Endodermal cell (in vitro differentiated cells): ENCODE results near the gene AP3B2. TPM values are rescaled to one million over a fixed set of nuclear protein-coding genes. Genes with fewer than 3 reads are reported as not detected.

Experiments
- DNase-seq: peaks from one replicate; pipeline ENCODE4 v3.0.0-alpha.2; 2017
- H3K27ac ChIP-seq: 2 replicates; pipeline ENCODE4 v1.5.1; 2013; ENCODE audit warnings: mild to moderate bottlenecking, low read depth, low read length, moderate library complexity
- H3K27me3 ChIP-seq: 2 replicates; pipeline ENCODE4 v1.6.1; 2013; ENCODE audit warnings: mild to moderate bottlenecking, low read length, moderate library complexity; ENCODE audit not compliant: insufficient read depth, control insufficient read depth, poor library complexity, severe bottlenecking
- H3K36me3 ChIP-seq: 2 replicates; pipeline ENCODE4 v1.7.0; 2013; ENCODE audit warnings: mild to moderate bottlenecking, low read length, moderate library complexity; ENCODE audit not compliant: control insufficient read depth, insufficient read depth
- H3K4me1 ChIP-seq: one replicate; pipeline ENCODE4 v1.7.0; 2013; ENCODE audit warnings: low read length; ENCODE audit not compliant: control insufficient read depth, insufficient read depth
- H3K4me3 ChIP-seq: 2 replicates; pipeline ENCODE4 v1.5.1; 2013; ENCODE audit warnings: mild to moderate bottlenecking, low read length, moderate library complexity
- H3K9ac ChIP-seq: 2 replicates; pipeline ENCODE4 v1.6.1; 2013; ENCODE audit warnings: mild to moderate bottlenecking, low read length, moderate library complexity; ENCODE audit not compliant: poor library complexity, severe bottlenecking; ENCODE audit errors: extremely low read depth
- H3K9me3 ChIP-seq: 2 replicates; pipeline ENCODE4 v1.6.1; 2013; ENCODE audit warnings: mild to moderate bottlenecking, low read length, moderate library complexity; ENCODE audit not compliant: control insufficient read depth
- H3K27ac Mint-ChIP-seq: 2 replicates; pipeline ENCODE4 v1.8.0; 2020; ENCODE audit warnings: mixed read lengths
- H3K27me3 Mint-ChIP-seq: 2 replicates; pipeline ENCODE4 v1.8.0; 2021; ENCODE audit warnings: mild to moderate bottlenecking, mixed read lengths; ENCODE audit not compliant: insufficient read depth
- H3K36me3 Mint-ChIP-seq: 2 replicates; pipeline ENCODE4 v1.8.0; 2020; ENCODE audit warnings: low read depth, mixed read lengths
- H3K4me1 Mint-ChIP-seq: 2 replicates; pipeline ENCODE4 v1.8.0; 2020; ENCODE audit warnings: mixed read lengths
- H3K4me3 Mint-ChIP-seq: 2 replicates; pipeline ENCODE4 v1.8.0; 2020; ENCODE audit warnings: mild to moderate bottlenecking, moderate library complexity, mixed read lengths
- H3K9me3 Mint-ChIP-seq: 2 replicates; pipeline ENCODE4 v1.8.0; 2020; ENCODE audit warnings: mild to moderate bottlenecking, mixed read lengths
- WGBS, 2 experiments: methylation state at CpG; one replicate each; pipeline versions ENCODE4 v1.1.5 to v1.1.7; 2013; ENCODE audit warnings: missing lambda C conversion rate in 2 of 2, mixed read lengths in 1 of 2; ENCODE audit not compliant: insufficient coverage in 1 of 2, insufficient read length in 1 of 2; 5-methylcytosine and 5-hydroxymethylcytosine counted together
- total RNA-seq, 2 donors: library from RNA; stranded (reverse); fragmentation: NEBNext Ultra II Directional in 1 of 2; extraction: Animal tissue kit (Norgen Biotek cat#: 25700) in 1 of 2; gene quantifications; 2 replicates in 1 of 2; 3 replicates in 1 of 2; pipeline ENCODE4 v1.2.1, GENCODE V29; 2021
- TF ChIP-seq, protein P1 (sequence below): fragments of 200-600 bp; sonication (generic); conservative IDR thresholded peaks from 2 replicates; pipeline ENCODE4 v1.5.0; 2021; ENCODE audit warnings: antibody characterized with exemption, mild to moderate bottlenecking

AP3B2 gene
- total RNA-seq, 2 donors from 2014 or later, result 22.4 to 24.4 TPM

DNA sequence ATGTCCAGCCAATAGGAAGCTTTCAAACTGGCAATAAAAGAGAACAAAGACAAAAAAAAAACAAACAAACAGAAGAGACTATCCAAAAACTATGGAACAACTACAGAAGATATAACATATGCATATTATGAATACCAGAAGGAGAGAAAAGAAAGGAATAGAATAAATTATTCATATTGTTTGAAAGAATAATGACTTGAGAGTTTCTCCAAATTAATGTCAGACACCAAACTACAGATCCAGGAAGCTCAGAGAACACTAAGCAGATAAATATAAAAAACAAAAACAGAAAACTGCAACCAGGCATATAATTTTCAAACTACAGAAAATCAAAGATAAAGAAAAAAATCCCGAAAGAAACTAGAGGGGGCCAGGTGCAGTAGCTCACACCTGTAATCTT, 34.1 kb upstream of the AP3B2 start:
- no peaks in the 10 kb centered on the region for H3K27me3 Mint-ChIP-seq
- Histone ChIP-seq H3K9ac (no peak overlapping the region), H3K27ac (no peak overlapping the region), H3K4me1 (no peaks in the 10 kb centered on the region), H3K27me3 (no peaks in the 10 kb centered on the region), H3K4me3 (no peak overlapping the region), H3K9me3 (no peaks in the 10 kb centered on the region), H3K36me3 (no peaks in the 10 kb centered on the region)
- no peak for DNase-seq
- TF ChIP-seq, protein P1, sequence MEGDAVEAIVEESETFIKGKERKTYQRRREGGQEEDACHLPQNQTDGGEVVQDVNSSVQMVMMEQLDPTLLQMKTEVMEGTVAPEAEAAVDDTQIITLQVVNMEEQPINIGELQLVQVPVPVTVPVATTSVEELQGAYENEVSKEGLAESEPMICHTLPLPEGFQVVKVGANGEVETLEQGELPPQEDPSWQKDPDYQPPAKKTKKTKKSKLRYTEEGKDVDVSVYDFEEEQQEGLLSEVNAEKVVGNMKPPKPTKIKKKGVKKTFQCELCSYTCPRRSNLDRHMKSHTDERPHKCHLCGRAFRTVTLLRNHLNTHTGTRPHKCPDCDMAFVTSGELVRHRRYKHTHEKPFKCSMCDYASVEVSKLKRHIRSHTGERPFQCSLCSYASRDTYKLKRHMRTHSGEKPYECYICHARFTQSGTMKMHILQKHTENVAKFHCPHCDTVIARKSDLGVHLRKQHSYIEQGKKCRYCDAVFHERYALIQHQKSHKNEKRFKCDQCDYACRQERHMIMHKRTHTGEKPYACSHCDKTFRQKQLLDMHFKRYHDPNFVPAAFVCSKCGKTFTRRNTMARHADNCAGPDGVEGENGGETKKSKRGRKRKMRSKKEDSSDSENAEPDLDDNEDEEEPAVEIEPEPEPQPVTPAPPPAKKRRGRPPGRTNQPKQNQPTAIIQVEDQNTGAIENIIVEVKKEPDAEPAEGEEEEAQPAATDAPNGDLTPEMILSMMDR, result no peak
- H3K36me3 Mint-ChIP-seq, result no peaks in the 10 kb centered on the region
- H3K27ac Mint-ChIP-seq, result no peak overlapping the region
- no peak overlapping the region for H3K4me3 Mint-ChIP-seq
- 88 to 92% methylated on average over 1 of the region's 1 CpG for WGBS, 2 experiments
- H3K4me1 Mint-ChIP-seq, result no peaks in the 10 kb centered on the region
- no peaks in the 10 kb centered on the region for H3K9me3 Mint-ChIP-seq

GRCh38 chr15:82742134-82742533, 32.5 kb upstream of the AP3B2 start:
- Mint-ChIP-seq H3K36me3 (peaks cover 2% of the 10 kb centered on the region), H3K27me3 (no peaks in the 10 kb centered on the region), H3K4me1 (no peaks in the 10 kb centered on the region), H3K9me3 (no peaks in the 10 kb centered on the region), H3K27ac (no peak overlapping the region), H3K4me3 (no peak overlapping the region)
- no peaks in the 10 kb centered on the region for H3K9me3 ChIP-seq
- H3K36me3 ChIP-seq, result no peaks in the 10 kb centered on the region
- 91 to 100% methylated on average over 2 to 3 of the region's 3 CpGs for WGBS, 2 experiments
- H3K27me3 ChIP-seq, result no peaks in the 10 kb centered on the region
- H3K27ac ChIP-seq, result no peak overlapping the region
- no peaks in the 10 kb centered on the region for H3K4me1 ChIP-seq
- H3K9ac ChIP-seq, result no peak overlapping the region
- H3K4me3 ChIP-seq, result no peak overlapping the region
- TF ChIP-seq, protein P1, result no peak
- DNase-seq, result no peak

GRCh38 chr15:82739086-82739485, 29.4 kb upstream of the AP3B2 start:
- DNase-seq, result no peak
- WGBS, 2 experiments, result 81 to 83% methylated on average over 2 of the region's 2 CpGs
- no peaks in the 10 kb centered on the region for H3K36me3 ChIP-seq
- no peaks in the 10 kb centered on the region for H3K9me3 ChIP-seq
- H3K36me3 Mint-ChIP-seq, result peaks cover 6% of the 10 kb centered on the region
- H3K4me1 Mint-ChIP-seq, result no peaks in the 10 kb centered on the region
- H3K27me3 Mint-ChIP-seq, result no peaks in the 10 kb centered on the region
- H3K27ac ChIP-seq, result no peak overlapping the region
- TF ChIP-seq, protein P1, result no peak
- H3K27me3 ChIP-seq, result no peaks in the 10 kb centered on the region
- no peaks in the 10 kb centered on the region for H3K9me3 Mint-ChIP-seq
- H3K27ac Mint-ChIP-seq, result no peak overlapping the region
- no peaks in the 10 kb centered on the region for H3K4me1 ChIP-seq
- no peak overlapping the region for H3K4me3 ChIP-seq
- H3K9ac ChIP-seq, result no peak overlapping the region
- no peak overlapping the region for H3K4me3 Mint-ChIP-seq
